ENCODE data around the gene PRKCG. TPM values are rescaled to one million over a fixed set of nuclear protein-coding genes. Genes with fewer than 3 reads are reported as not detected.

PRKCG gene
- total RNA-seq, 2 experiments from 2014 or later = not detected

DNA sequence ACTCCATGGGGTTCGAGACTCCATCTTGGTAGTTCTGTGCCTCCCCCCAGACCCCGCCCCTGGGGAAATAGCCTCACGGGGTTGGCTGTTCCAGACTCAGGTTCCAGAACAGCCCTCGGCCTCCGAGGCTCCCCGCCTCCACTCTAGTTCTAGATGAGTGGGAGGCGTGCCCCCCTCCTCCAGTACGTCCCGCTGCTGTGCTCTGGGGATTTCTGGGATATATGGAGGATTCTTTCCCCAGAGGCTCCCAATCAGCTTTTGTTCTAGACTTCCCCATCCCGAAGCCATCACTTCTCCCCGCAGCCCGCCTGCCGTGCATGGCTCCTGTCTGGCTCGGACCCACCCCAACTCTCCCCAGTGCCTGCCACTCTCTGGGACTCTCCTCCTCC, 25.2 kb downstream of the PRKCG start:
- CTCF ChIA-PET = interaction anchor here (2.0 kb wide), 1 partner anchor 116 kb away, joined by 8 read pairs; no protein-coding TSS in a partner anchor
- H3K27me3 Mint-ChIP-seq = peaks cover 73% of the 10 kb centered on the region
- DNase-seq (no peak), ATAC-seq (no peak)
- H3K4me3 Mint-ChIP-seq = no peak overlapping the region
- peaks cover 25% of the 10 kb centered on the region for H3K4me1 Mint-ChIP-seq
- no peak overlapping the region for H3K27ac Mint-ChIP-seq
- H3K36me3 Mint-ChIP-seq = peaks cover 2% of the 10 kb centered on the region
- H3K9me3 Mint-ChIP-seq (ENCODE audit: low read depth) = no peaks in the 10 kb centered on the region

DNA sequence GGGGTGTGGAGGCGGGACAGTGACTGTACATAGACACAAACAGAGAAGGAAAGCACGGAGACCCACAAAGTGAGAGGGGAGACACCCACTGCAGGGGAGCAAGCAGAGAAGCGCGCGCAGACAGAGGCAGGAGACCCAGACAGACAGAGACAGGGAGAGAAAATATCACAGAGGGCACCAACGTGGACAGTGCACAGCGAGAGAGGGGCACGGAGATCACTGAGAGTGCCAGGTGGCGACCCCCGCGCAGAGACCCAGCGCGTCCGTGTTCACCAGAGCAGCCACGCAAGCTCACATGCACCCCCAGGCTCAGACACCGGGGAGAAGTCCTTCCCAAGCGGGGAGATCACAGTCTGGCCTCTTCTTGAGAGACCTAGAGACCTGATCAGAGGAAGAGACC, 25.7 kb downstream of the PRKCG start:
- Mint-ChIP-seq H3K27me3 (peaks cover 76% of the 10 kb centered on the region), H3K4me1 (peaks cover 25% of the 10 kb centered on the region), H3K36me3 (peaks cover 2% of the 10 kb centered on the region), H3K27ac (no peak overlapping the region), H3K9me3 (ENCODE audit: low read depth) (no peaks in the 10 kb centered on the region), H3K4me3 (no peak overlapping the region)
- DNase-seq (no peak), ATAC-seq (no peak)
- CTCF ChIA-PET = interaction anchor here (2.0 kb wide), 1 partner anchor 116 kb away, joined by 8 read pairs; no protein-coding TSS in a partner anchor

DNA sequence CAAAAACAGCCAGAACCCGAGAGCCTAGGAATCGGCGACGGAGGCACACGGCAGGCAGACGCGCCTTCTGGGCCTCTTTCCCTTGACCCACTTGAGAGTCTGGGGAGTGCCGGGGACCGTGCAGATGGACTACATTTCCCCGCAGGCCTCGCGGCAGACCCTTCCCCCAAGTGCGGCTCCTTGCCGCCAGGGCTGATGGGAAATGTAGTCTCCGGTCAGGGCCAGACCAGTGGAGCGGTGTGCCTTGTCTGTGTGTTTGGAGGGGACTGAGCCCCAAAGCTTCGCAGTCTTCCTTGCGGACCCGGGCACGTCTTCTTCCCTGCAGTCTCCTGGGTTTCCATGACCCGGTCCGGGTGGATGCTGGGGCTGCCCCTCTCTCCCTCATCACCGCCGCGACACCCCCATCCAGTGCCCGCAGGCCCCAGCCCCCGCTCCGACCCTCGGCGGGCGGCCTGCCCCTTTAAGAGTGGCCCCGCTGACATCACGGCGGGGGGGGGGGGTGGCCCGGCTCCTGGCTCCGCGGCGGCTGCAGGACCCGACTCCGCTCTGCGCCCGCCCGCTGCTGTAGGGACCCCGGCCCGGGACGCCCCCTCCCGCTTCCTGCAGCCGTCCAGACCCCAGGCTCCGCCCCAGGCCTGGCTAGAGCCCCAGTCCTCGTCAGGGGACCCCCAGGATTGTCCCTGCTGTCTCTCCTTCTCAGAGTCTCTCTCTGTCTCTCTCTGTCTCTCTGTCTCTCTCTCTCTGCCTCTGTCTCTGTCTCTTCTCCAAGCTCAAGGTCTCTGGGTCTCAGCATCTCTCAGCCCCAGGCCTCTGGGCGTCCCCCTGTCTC, 26.3 kb downstream of the PRKCG start:
- Mint-ChIP-seq H3K27me3 (peaks cover 74% of the 10 kb centered on the region), H3K36me3 (peaks cover 2% of the 10 kb centered on the region), H3K4me1 (peaks cover 25% of the 10 kb centered on the region), H3K9me3 (ENCODE audit: low read depth) (no peaks in the 10 kb centered on the region), H3K4me3 (no peak overlapping the region), H3K27ac (peak overlapping the region; percentile 31)
- DNase-seq = peak; percentile 64
- ATAC-seq = peak; percentile 81
- CTCF ChIA-PET = interaction anchor here (2.0 kb wide), 1 partner anchor 115 kb away, joined by 8 read pairs; no protein-coding TSS in a partner anchor

DNA sequence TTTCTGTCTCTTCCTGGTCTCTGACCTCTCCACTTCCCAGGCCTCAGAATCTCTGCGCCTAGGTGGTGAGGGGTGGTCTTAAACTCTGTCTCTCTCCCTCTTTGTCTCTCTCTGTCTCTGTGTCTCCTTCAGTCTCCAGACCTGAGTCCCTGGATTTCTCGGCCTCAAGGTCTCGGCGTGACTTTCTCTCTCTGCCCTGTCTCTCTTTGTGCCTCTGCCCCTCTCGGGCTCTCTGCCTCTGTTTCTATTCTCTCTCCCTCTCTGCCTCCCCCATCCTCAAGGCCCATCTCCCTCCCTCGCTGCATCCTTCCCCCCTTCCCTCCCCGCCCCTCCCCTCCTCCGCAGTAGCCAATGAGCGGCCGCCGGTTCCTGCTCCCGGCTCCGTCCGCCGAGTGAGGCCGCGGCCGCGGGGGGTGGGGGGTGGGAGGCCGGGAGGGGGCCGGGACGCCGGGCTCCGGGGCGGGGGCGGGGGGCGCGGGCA, 27.0 kb downstream of the PRKCG start, which contains the start of gene CACNG7:
Gene CACNG7, plus strand, starts transcription at position 344 of the 481 bp plus-strand sequence. CDS start 3,554 bp downstream, outside the sequence.
- peaks cover 2% of the 10 kb centered on the region for H3K36me3 Mint-ChIP-seq
- CTCF ChIA-PET = no interaction called here
- DNase-seq (no peak), ATAC-seq (no peak)
- H3K27ac Mint-ChIP-seq = peak within 1 kb of the TSS; percentile 31
- peaks cover 71% of the 10 kb centered on the region for H3K27me3 Mint-ChIP-seq
- H3K4me1 Mint-ChIP-seq = peaks cover 25% of the 10 kb centered on the region
- no peaks in the 10 kb centered on the region for H3K9me3 Mint-ChIP-seq (ENCODE audit: low read depth)
- H3K4me3 Mint-ChIP-seq = no peak within 1 kb of the TSS

DNA sequence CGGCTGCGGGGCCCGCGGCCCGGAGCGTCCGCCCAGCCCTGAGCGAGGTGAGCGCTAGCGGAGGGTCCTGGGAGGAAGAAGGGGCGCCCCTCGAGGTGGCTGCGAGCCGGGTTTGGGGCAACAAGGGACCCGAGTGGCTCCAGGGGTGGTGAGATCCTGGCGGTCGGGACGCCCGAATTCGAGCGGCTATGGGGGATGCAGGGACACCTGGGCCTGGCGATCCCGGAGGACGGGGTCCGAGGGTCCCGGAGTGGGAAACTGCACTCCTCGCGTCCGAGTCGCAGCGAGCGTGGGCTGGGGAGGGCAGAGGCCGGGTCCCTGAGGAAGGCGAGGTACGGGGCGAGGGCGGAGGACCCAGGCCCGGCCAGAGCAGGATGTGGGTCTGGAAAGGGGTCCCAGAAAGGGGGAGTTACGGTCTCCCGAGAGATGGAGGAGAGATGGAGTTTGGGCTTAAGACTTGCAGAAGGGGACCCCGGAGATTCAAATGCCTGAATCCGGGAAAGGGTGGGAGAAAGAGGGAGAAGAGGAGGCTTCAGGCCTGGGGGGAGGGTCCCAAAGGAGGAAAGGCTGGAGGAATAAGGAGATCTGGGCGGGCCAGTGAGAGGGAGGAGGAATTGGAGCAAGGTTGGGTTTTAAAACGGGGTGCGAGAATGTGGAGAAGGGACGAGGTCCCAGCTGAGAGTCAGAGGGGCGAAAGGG, 27.6 kb downstream of the PRKCG start:
- CTCF ChIA-PET = no interaction called here
- peaks cover 68% of the 10 kb centered on the region for H3K27me3 Mint-ChIP-seq
- no peak for ATAC-seq
- no peak overlapping the region for H3K4me3 Mint-ChIP-seq
- peaks cover 25% of the 10 kb centered on the region for H3K4me1 Mint-ChIP-seq
- no peak for DNase-seq
- peaks cover 2% of the 10 kb centered on the region for H3K36me3 Mint-ChIP-seq
- H3K9me3 Mint-ChIP-seq (ENCODE audit: low read depth) = no peaks in the 10 kb centered on the region
- H3K27ac Mint-ChIP-seq = no peak overlapping the region

DNA sequence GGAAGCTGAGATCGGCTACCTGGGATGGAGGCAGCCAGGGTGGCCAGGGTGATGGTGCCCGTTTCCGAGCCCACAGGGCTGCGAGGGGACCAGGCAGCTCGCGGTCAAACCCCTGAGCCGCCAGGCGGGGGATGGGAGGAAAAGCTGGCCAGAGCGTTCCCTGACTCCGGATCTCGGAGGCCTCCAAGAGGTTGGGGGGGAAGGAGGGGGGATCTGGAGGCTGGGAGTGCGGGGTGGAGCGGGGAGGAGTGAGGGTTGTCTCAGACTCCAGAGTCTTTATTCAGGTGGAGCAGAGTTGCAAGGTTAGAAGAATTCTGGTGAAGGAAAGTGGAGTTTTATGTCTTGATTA, 28.1 kb downstream of the PRKCG start:
- H3K36me3 Mint-ChIP-seq = peaks cover 2% of the 10 kb centered on the region
- peaks cover 62% of the 10 kb centered on the region for H3K27me3 Mint-ChIP-seq
- H3K4me1 Mint-ChIP-seq = peaks cover 20% of the 10 kb centered on the region
- no peaks in the 10 kb centered on the region for H3K9me3 Mint-ChIP-seq (ENCODE audit: low read depth)
- CTCF ChIA-PET = no interaction called here
- ATAC-seq = no peak
- no peak for DNase-seq
- H3K27ac Mint-ChIP-seq = no peak overlapping the region
- no peak overlapping the region for H3K4me3 Mint-ChIP-seq

DNA sequence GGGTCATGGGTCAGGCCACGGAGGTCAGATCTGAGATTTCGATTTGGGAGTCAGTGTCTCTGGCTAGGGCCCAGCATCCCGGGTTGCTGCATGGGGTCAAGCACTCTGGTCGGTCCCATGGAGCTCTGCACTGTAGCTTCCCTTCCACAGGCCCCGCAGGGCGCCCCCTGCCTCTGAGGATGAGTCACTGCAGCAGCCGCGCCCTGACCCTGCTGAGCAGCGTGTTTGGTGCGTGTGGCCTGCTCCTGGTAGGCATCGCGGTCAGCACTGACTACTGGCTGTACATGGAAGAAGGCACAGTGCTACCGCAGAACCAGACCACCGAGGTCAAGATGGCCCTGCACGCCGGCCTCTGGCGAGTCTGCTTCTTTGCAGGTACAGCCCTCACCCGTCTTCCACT, 30.7 kb downstream of the PRKCG start:
- no peaks in the 10 kb centered on the region for H3K9me3 Mint-ChIP-seq (ENCODE audit: low read depth)
- peaks cover 40% of the 10 kb centered on the region for H3K27me3 Mint-ChIP-seq
- H3K4me3 Mint-ChIP-seq = no peak overlapping the region
- ATAC-seq = no peak
- no peak for DNase-seq
- H3K36me3 Mint-ChIP-seq = peaks cover 2% of the 10 kb centered on the region
- CTCF ChIA-PET = interaction anchor here (0.9 to 1.0 kb wide), 3 partner anchors 9 to 71 kb away, joined by 3 to 4 read pairs (median 3); no protein-coding TSS in a partner anchor
- no peak overlapping the region for H3K27ac Mint-ChIP-seq
- H3K4me1 Mint-ChIP-seq = peaks cover 10% of the 10 kb centered on the region

DNA sequence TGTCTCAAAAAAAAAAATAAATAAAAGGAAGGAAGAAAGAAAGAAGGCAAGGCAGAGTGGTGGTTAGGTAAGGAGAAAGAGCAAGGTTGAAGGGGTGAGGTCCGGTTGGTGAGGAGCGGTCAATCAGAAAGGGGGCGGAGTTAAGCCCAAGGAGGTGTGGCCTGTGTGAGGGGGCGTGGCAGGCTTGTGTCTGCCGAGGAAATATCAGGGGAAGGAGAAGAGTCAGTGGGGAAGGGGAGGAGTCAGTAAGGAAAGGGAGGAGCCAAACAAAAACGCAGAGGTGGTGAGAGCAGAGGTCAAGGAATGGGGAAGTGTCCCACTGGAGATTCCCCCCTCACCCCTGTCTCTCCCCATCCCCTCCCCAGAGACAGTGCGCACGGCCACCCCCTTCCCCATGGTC, 33.0 kb downstream of the PRKCG start:
- H3K27ac Mint-ChIP-seq = no peak overlapping the region
- H3K27me3 Mint-ChIP-seq = peaks cover 21% of the 10 kb centered on the region
- no peaks in the 10 kb centered on the region for H3K36me3 Mint-ChIP-seq
- no peaks in the 10 kb centered on the region for H3K9me3 Mint-ChIP-seq (ENCODE audit: low read depth)
- H3K4me3 Mint-ChIP-seq = no peak overlapping the region
- DNase-seq (no peak), ATAC-seq (no peak)
- CTCF ChIA-PET = no interaction called here
- H3K4me1 Mint-ChIP-seq = no peaks in the 10 kb centered on the region

DNA sequence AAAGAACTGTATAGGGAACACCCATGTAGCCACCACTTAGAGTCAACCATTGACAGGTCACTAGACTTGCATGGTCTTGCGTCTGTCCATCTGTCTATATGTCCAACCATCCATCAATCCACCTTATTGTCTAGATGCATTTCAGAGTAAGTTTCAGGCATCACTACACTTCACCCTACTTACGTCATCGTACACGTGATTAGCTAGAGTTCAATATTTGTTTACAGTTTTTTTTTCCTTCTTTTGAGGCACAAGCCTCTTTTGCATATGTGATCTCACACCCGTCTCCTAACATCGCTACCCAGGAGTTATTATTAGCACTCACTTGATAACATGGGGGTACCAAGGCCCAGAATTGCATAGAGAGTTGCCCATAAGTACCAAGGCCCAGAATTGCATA, 34.0 kb downstream of the PRKCG start:
- no peaks in the 10 kb centered on the region for H3K4me1 Mint-ChIP-seq
- H3K27me3 Mint-ChIP-seq = peaks cover 11% of the 10 kb centered on the region
- H3K9me3 Mint-ChIP-seq (ENCODE audit: low read depth) = no peaks in the 10 kb centered on the region
- no peak overlapping the region for H3K4me3 Mint-ChIP-seq
- CTCF ChIA-PET = interaction anchor here (0.7 kb wide), 1 partner anchor 327 kb away, joined by 3 read pairs; no protein-coding TSS in a partner anchor
- ATAC-seq = no peak
- H3K27ac Mint-ChIP-seq = no peak overlapping the region
- no peak for DNase-seq
- no peaks in the 10 kb centered on the region for H3K36me3 Mint-ChIP-seq

DNA sequence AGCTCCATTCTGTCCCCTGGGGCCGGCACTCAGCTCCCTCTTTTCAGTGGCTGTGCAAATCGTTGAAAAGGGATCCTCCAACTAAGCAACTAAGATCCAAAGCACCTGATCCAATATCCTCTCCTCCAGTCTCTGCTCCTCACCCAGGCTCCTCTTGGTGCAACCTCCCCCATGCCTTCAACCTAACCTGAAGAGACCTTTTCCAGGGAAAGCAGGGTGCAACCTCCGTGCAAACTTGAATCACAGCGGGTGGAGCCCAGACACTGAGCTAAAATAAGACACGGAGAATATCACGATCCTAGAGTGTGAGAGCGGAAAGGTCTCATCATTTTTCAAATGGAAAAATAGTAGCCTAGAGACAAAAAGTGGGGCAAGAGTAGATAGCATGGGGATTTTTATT, 35.4 kb downstream of the PRKCG start:
- H3K36me3 Mint-ChIP-seq = no peaks in the 10 kb centered on the region
- no peaks in the 10 kb centered on the region for H3K9me3 Mint-ChIP-seq (ENCODE audit: low read depth)
- no peak for ATAC-seq
- no peak overlapping the region for H3K27ac Mint-ChIP-seq
- H3K27me3 Mint-ChIP-seq = peaks cover 1% of the 10 kb centered on the region
- CTCF ChIA-PET = no interaction called here
- no peak for DNase-seq
- H3K4me1 Mint-ChIP-seq = no peaks in the 10 kb centered on the region
- no peak overlapping the region for H3K4me3 Mint-ChIP-seq

DNA sequence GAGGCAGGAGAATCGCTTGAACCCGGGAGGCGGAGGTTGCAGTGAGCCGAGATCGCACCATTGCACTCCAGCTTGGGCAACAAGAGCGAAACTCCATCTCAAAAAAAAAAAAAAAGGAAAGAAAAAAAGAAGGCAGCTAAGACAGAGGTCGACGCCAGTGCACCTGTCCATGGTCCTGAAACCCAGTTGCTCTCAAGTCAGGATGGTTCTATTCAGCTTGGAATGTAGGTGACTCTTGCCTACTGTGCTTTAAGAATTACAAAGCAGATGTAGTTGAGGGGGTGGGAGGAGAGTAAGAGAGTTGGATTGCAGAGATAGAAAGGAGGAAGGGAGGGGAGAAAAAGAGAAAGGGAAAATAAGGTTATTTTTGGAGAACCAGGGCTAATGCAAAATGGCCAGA, 45.7 kb downstream of the PRKCG start:
- ATAC-seq (no peak), DNase-seq (peak; percentile 51)
- CTCF ChIA-PET = interaction anchor here (0.7 kb wide), 1 partner anchor 126 kb away, joined by 3 read pairs; no protein-coding TSS in a partner anchor
- no peaks in the 10 kb centered on the region for H3K27me3 Mint-ChIP-seq
- H3K9me3 Mint-ChIP-seq (ENCODE audit: low read depth) = no peaks in the 10 kb centered on the region
- no peak overlapping the region for H3K4me3 Mint-ChIP-seq
- no peaks in the 10 kb centered on the region for H3K36me3 Mint-ChIP-seq
- H3K27ac Mint-ChIP-seq = no peak overlapping the region
- H3K4me1 Mint-ChIP-seq = no peaks in the 10 kb centered on the region

DNA sequence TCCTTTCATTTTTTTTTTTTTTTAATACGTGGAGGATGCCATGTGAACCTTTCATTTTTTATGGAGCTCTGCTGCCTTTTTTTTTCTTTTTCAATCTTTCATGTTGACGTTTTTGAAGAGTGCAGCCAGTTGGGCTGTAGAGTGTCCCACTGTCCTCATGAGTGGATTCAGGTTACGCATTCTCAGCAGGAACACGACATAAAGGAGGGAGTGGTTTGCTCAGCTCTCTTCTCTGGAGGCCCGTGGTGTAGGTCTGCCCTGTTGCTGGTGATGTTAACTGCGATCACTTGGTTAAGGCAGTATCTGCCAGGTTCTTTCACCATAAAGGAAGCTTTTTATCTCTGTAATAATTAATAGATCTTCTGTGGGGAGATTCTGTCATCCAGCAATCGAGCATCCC, 54.0 kb downstream of the PRKCG start:
- no peaks in the 10 kb centered on the region for H3K36me3 Mint-ChIP-seq
- no peak for ATAC-seq
- DNase-seq = no peak
- no peaks in the 10 kb centered on the region for H3K9me3 Mint-ChIP-seq (ENCODE audit: low read depth)
- no peak overlapping the region for H3K27ac Mint-ChIP-seq
- H3K27me3 Mint-ChIP-seq = no peaks in the 10 kb centered on the region
- CTCF ChIA-PET = no interaction called here
- no peak overlapping the region for H3K4me3 Mint-ChIP-seq
- H3K4me1 Mint-ChIP-seq = no peaks in the 10 kb centered on the region

DNA sequence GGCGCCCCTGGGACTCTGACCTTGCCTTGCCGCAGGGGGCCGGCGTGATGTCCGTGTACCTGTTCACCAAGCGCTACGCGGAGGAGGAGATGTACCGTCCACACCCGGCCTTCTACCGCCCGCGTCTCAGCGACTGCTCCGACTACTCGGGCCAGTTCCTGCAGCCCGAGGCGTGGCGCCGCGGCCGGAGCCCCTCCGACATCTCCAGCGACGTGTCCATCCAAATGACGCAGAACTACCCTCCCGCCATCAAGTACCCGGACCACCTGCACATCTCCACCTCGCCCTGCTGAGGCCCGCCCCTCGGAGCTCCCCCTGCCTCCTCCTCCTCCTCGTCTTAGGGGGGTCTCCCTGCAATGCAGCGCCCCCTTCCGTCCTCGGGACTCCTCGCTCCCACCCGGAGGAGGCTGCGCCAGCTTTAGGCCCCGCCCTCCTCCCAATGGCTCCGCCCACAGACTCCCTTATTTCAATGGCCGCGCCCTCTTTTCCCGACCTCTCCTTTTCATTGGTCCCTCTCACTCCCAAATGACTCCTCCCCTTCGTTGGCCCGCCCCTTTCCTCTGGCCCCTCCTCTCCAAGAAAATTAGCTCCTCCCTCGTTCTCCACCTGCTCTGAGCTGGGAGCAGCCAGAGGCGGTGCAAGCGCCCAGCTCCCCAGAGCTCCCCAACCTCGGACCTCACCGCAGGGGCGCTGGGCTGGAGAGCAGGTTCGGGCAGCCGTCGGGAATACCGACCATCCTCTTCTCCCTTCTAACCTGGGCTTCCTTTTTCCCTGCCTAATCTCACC, 60.2 kb downstream of the PRKCG start:
- H3K9me3 Mint-ChIP-seq (ENCODE audit: low read depth) = no peaks in the 10 kb centered on the region
- no peaks in the 10 kb centered on the region for H3K4me1 Mint-ChIP-seq
- peaks cover 2% of the 10 kb centered on the region for H3K36me3 Mint-ChIP-seq
- CTCF ChIA-PET = no interaction called here
- ATAC-seq (no peak), DNase-seq (no peak)
- H3K27ac Mint-ChIP-seq = no peak overlapping the region
- H3K4me3 Mint-ChIP-seq = no peak overlapping the region
- peaks cover 29% of the 10 kb centered on the region for H3K27me3 Mint-ChIP-seq

All from activated CD8-positive, alpha-beta memory T cell treated with anti-CD3 and anti-CD28 coated beads, Interleukin-2, amount 10 ng/mL, durations not matched to agents 7 days and 5 days (primary cell).